Activated CD8-positive, alpha-beta T cell treated with anti-CD3 and anti-CD28 coated beads for 36 hours (primary cell): ENCODE results near the gene TMEM40. TPM values are rescaled to one million over a fixed set of nuclear protein-coding genes. Genes with fewer than 3 reads are reported as not detected.
"Not testable (repeated sequence)": the region's sequence is repeated elsewhere in the genome, so short reads cannot be mapped to it uniquely, and the experiment has no call there.

Source experiments
- ATAC-seq: fragments of 200-7000 bp; cut with Tn5 transposase; one replicate; pipeline ENCODE4 v1.10.0; 2021; ENCODE audit warnings: mild to moderate bottlenecking, moderate library complexity
- CTCF ChIA-PET: fragments of 350-600 bp; sonication (Branson Sonifier 250); formaldehyde crosslinking; loops from one replicate; lab custom pipeline; 2021; ENCODE audit warnings: antibody characterized with exemption; lab: Charles Lee
- POLR2A ChIA-PET: fragments of 350-600 bp; sonication (Branson Sonifier 250); formaldehyde crosslinking; loops from one replicate; lab custom pipeline; 2021; ENCODE audit warnings: antibody characterized with exemption; lab: Charles Lee
- DNase-seq: peaks from one replicate; pipeline ENCODE4 v3.0.0-alpha.2; 2020
- H3K27ac Mint-ChIP-seq: one replicate; pipeline ENCODE4 v1.8.0; 2021; ENCODE audit warnings: mild to moderate bottlenecking, mixed read lengths
- H3K27me3 Mint-ChIP-seq: one replicate; pipeline ENCODE4 v1.8.0; 2021; ENCODE audit warnings: mixed read lengths
- H3K36me3 Mint-ChIP-seq: one replicate; pipeline ENCODE4 v1.8.0; 2021; ENCODE audit warnings: low read depth, mixed read lengths
- H3K4me1 Mint-ChIP-seq: one replicate; pipeline ENCODE4 v1.8.0; 2021; ENCODE audit warnings: low read depth, mixed read lengths
- H3K4me3 Mint-ChIP-seq: one replicate; pipeline ENCODE4 v1.8.0; 2021; ENCODE audit warnings: mild to moderate bottlenecking, moderate library complexity, mixed read lengths
- H3K9me3 Mint-ChIP-seq: one replicate; pipeline ENCODE4 v1.8.0; 2021; ENCODE audit warnings: mixed read lengths
- intact Hi-C: fragments of 100-400 bp; cut with micrococcal nuclease; formaldehyde crosslinking; loops from one replicate; pipeline ENCODE4 v1.10.0; 2022
- total RNA-seq, 2 experiments: library from RNA; stranded (reverse); gene quantifications; one replicate each; pipeline ENCODE4 v1.2.3, GENCODE V29; 2021
- TF ChIP-seq, protein P1 (sequence below): fragments of 200-600 bp; IDR thresholded peaks from one replicate; pipeline ENCODE4 v1.8.0; 2022; ENCODE audit warnings: antibody characterized with exemption, mild to moderate bottlenecking

Gene TMEM40
- total RNA-seq, 2 experiments from 2014 or later: not detected

DNA sequence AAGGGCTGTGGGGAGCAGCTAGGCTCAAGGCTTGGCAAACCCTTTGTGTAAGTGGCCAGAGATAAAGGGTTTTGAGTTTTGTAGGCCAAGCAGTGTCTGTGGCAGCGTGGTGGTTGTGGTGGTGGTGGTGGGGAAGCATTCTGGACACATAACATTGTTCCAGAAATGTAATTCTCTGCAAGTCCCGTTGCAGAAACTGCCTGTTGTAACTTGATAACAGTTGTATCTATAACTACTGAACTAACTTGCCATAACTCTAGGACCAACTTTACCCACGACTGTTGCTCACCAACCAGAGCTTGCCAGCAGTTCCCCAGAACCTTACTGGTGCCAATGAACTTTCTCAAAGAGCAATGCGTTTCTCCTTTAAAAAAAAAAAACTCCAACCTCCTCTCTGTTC is 18.1 kb upstream of the TMEM40 start:
- POLR2A ChIA-PET: interaction anchor here (0.6 kb wide), 1 partner anchor 130 kb away, joined by 3 read pairs; no protein-coding TSS in a partner anchor
- H3K36me3 Mint-ChIP-seq: no peaks in the 10 kb centered on the region
- intact Hi-C loops: no loop called here
- CTCF ChIA-PET: interaction anchor here (0.8 to 1.2 kb wide), 3 partner anchors 10 to 115 kb away, joined by 3 to 4 read pairs (median 3); no protein-coding TSS in a partner anchor
- H3K27ac Mint-ChIP-seq: no peak overlapping the region
- no peak for ATAC-seq
- TF ChIP-seq, protein P1, sequence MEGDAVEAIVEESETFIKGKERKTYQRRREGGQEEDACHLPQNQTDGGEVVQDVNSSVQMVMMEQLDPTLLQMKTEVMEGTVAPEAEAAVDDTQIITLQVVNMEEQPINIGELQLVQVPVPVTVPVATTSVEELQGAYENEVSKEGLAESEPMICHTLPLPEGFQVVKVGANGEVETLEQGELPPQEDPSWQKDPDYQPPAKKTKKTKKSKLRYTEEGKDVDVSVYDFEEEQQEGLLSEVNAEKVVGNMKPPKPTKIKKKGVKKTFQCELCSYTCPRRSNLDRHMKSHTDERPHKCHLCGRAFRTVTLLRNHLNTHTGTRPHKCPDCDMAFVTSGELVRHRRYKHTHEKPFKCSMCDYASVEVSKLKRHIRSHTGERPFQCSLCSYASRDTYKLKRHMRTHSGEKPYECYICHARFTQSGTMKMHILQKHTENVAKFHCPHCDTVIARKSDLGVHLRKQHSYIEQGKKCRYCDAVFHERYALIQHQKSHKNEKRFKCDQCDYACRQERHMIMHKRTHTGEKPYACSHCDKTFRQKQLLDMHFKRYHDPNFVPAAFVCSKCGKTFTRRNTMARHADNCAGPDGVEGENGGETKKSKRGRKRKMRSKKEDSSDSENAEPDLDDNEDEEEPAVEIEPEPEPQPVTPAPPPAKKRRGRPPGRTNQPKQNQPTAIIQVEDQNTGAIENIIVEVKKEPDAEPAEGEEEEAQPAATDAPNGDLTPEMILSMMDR: no peak
- H3K9me3 Mint-ChIP-seq: peaks cover 2% of the 10 kb centered on the region
- no peak overlapping the region for H3K4me3 Mint-ChIP-seq
- peaks cover 9% of the 10 kb centered on the region for H3K4me1 Mint-ChIP-seq
- no peak for DNase-seq
- peaks cover 4% of the 10 kb centered on the region for H3K27me3 Mint-ChIP-seq

DNA sequence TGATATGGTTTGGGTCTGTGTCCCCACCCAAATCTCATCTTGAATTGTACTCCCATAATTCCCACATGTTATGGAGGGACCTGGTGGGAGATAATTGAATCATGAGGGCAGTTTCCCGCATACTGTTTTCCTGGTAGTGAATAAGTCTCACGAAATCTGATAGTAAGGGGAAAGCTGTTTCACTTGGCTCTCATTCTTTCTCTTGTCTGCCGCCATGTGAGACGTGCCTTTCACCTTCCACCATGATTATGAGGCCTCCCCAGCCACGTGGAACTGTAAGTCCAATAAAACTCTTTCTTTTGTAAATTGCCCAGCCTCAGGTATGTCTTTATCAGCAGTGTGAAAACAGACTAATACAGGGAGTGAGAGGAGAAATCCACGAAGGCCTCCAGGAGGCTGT is 16.9 kb upstream of the TMEM40 start:
- CTCF ChIA-PET: not testable (repeated sequence)

DNA sequence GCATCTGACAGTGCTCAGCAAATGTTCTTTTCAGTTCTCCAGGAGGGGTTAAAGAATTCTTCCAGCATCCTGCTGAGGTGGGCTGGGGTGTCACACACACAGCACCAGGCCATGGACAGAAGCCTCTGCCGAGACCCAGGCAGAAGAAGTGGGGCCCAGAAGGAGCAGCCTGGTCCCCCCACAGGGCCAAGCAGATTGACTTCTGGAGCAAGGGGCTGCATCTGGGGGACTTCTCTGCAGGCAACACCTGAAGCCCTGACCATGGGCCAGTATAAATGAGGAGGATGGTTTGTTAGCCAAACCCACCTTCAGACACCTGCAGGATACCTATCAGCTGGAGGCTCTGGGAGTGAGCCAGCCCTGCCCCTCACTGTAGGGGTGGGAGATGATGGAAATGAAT is 16.2 kb upstream of the TMEM40 start:
- ChIA-PET CTCF (interaction anchor here (1.0 to 1.4 kb wide), 2 partner anchors 8 to 10 kb away, joined by 4 to 5 read pairs; no protein-coding TSS in a partner anchor), POLR2A (interaction anchor here (0.6 kb wide), 1 partner anchor 119 kb away, joined by 3 read pairs; no protein-coding TSS in a partner anchor)
- DNase-seq (no peak), ATAC-seq (no peak)
- H3K27me3 Mint-ChIP-seq: peaks cover 2% of the 10 kb centered on the region
- H3K9me3 Mint-ChIP-seq: peaks cover 2% of the 10 kb centered on the region
- no peak overlapping the region for H3K4me3 Mint-ChIP-seq
- H3K36me3 Mint-ChIP-seq: no peaks in the 10 kb centered on the region
- TF ChIP-seq, protein P1: no peak
- H3K4me1 Mint-ChIP-seq: peaks cover 9% of the 10 kb centered on the region
- no peak overlapping the region for H3K27ac Mint-ChIP-seq
- intact Hi-C loops: no loop called here

More for the DNA sequence above, 16.9 kb upstream of the TMEM40 start:
- H3K27ac Mint-ChIP-seq, POLR2A ChIA-PET, H3K4me3 Mint-ChIP-seq, ATAC-seq, DNase-seq, intact Hi-C loops, H3K9me3 Mint-ChIP-seq, H3K4me1 Mint-ChIP-seq, H3K36me3 Mint-ChIP-seq, H3K27me3 Mint-ChIP-seq: not testable (repeated sequence)

DNA sequence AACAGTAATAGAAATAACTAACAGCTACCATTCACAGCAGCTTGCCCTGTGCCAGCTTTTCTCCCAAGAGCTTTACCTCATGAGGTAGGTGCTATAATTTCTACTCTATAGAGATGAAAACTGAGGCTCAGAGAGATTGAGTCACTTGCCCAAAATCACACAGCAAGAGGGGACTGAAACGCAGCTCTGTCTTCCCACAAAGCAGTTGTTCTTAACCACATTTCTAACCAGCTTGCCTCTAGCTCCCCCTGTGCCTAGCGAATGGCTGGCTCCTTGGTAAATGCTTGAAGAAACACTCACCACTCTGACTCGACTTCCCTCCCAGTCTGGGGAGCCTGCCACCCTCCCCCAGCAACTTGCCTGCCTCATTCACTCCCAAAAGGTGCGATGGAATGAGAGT is 15.6 kb upstream of the TMEM40 start:
- DNase-seq (no peak), ATAC-seq (peak; percentile 27)
- TF ChIP-seq, protein P1: no peak
- Mint-ChIP-seq H3K36me3 (no peaks in the 10 kb centered on the region), H3K27ac (no peak overlapping the region), H3K4me3 (no peak overlapping the region), H3K4me1 (peaks cover 9% of the 10 kb centered on the region), H3K27me3 (peaks cover 2% of the 10 kb centered on the region), H3K9me3 (peaks cover 2% of the 10 kb centered on the region)
- CTCF ChIA-PET: interaction anchor here (1.0 to 1.4 kb wide), 2 partner anchors 9 to 10 kb away, joined by 4 to 5 read pairs; no protein-coding TSS in a partner anchor
- intact Hi-C loops: no loop called here
- POLR2A ChIA-PET: no interaction called here

DNA sequence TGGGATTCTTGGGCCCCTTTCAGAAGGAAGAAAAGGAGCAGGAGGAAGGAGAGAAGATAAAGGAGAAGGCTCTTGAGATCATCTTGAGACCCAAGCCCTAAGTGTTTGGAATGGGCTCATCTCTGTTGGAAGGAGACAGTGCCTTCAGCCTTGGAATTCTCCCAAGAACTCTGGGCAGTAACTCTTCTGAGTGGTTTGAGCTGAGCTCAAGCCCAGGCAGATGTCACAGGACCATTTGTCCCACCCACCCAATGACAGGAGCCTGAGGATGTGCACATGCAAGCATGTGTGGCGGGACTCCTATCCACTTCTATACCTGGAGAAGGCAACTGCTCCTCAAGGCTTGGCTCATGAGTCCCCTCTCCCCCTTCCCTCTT is 14.6 kb upstream of the TMEM40 start:
- ATAC-seq: no peak
- Mint-ChIP-seq H3K9me3 (peaks cover 2% of the 10 kb centered on the region), H3K27ac (no peak overlapping the region), H3K36me3 (no peaks in the 10 kb centered on the region), H3K4me1 (peaks cover 9% of the 10 kb centered on the region), H3K4me3 (no peak overlapping the region), H3K27me3 (peaks cover 2% of the 10 kb centered on the region)
- TF ChIP-seq, protein P1: no peak
- no peak for DNase-seq
- ChIA-PET POLR2A (no interaction called here), CTCF (no interaction called here)
- intact Hi-C loops: no loop called here
